HG03469 (cell line): ENCODE measurements around the gene KLHL3.
"Not testable (repeated sequence)": the region's sequence is repeated elsewhere in the genome, so short reads cannot be mapped to it uniquely, and the experiment has no call there.

ENCODE experiments used
- ATAC-seq: cut with Tn5 transposase; IDR thresholded peaks from one replicate; pipeline ENCODE4 v1.9.1; 2021; ENCODE audit warnings: mild to moderate bottlenecking, moderate library complexity, moderate number of reproducible peaks; ENCODE audit not compliant: unreplicated experiment

The KLHL3 gene

DNA sequence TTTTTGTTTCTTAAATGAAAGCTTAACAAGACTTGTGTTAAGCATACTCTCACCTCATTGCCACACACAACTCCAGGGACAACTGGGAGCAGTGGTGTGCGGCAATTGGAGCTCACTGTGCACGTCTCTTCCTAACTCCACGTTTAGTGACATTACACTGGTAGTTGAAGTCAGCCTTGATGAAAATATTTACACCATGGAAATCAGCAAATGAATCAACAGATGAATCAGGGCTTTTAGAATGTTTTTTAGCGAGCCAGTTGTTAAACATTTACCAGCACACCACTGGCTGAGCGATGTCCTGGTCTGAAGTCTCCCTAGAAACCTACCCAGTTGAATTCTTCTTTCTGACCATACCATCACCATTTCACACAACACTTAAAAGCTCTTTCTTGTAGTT is 67.3 kb downstream of the KLHL3 start:
- no peak for ATAC-seq

DNA sequence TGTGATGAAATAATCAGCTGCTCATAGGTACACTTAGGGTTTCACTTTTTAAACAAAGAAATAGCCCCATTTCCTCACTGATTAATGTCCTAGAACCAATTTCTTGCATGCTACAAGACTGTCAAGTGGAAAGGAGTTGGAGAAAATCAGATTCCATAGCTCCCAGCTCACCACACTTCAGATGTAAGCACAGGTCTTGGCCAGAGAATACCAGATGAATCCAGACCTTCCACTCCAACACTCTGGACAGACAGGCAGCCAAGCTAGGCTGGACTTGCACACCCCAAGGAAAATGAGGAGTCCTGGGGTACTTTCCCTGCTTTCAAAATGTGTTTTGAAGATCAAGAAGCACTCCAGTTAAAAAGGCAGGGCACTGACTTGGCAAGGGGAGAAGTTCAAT is 68.5 kb downstream of the KLHL3 start:
- no peak for ATAC-seq

DNA sequence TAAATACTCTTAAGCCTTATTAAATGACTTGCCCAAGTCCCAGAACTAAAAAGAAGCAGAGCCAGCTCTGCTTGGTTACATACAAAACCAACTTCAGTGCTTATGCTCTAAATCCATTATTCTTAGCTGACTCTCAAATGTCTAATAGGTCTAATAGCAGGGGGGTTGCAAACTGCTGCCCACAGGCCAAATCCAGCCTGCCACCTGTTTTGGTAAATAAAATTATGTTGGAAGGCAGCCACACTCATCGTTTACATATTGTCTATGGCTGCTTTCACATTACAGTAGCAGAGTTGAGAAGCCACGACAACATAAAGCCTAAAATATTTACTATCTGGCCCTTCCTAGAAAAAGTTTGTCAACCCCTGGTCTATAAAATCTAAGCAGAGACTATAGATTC is 69.0 kb downstream of the KLHL3 start:
- no peak for ATAC-seq

DNA sequence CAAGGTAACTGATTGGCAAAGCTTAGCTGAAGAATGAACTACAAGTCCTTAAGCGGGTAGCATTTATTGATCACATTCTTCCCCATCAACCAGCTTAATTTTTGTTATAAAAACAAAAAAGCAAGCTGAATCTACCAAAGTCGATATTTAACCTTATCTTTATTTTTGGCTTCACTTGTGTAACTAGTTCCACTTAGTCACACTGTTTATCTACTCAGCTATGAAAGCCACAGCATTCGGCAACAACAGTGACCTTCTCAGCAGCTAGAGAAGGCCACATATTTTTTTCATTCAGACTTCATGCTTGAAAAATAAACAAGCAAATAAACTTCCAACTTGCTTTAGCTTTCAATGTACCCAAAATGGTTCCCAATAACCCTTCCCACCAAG is 69.4 kb downstream of the KLHL3 start:
- peak; percentile 19 for ATAC-seq

DNA sequence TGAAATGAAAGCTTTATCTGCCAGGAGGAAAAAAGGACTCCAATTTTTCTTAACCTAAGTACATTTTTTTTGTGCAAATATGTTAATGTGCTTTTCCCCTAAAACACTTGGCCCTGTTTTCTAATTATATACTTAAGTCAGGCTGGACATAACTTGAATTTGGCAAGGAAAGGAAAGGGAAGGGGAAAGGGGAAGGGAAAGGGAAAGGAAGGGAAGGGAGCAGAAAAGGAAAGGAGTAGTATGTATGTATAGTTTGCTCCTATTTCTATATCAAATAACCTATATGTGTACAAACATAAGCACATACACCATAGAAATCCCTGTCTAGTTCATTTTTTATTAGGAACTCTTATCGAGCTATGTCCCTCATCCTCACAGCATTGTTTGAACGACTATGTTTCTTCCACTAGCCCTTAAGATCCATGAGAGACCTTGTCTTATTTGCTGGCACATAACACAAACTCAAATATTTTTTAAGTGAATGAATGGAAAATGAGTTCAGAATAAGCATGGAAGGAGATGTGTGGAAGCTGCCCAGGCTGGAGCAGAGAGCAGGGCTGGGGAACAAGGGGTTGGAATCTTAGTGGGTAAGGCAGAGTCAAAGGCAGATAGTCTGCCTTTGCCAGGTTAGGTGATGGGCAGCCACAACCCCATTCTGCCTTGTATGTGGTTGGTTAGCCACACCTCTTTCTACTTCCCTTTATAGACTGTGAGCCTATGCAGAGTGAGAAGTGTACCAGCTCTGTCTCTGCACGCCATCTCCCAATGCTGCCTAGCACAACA is 70.0 kb downstream of the KLHL3 start:
- ATAC-seq = peak; percentile 98

DNA sequence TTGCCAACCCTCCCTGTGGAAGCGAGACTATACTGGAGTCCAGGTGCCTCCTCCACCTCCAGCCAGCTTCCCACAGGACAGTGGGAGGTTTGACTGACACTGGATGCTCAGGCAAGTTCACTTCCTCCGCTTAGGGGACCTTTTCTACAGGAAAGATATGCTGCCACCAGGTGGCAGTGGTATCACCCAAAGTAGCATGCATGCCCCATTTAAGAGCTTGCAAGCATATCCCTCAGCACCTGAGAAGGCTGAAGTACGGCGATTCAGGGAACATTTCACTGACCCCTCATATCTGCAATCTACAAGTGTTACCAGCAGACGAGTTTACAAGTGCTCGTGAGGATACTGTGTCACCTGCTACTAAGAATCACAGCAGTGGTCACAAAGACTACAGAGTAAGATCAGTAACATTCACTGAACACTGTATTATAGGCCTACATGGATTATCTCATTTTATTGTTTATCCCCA is 75.5 kb downstream of the KLHL3 start:
- peak; percentile 83 for ATAC-seq

DNA sequence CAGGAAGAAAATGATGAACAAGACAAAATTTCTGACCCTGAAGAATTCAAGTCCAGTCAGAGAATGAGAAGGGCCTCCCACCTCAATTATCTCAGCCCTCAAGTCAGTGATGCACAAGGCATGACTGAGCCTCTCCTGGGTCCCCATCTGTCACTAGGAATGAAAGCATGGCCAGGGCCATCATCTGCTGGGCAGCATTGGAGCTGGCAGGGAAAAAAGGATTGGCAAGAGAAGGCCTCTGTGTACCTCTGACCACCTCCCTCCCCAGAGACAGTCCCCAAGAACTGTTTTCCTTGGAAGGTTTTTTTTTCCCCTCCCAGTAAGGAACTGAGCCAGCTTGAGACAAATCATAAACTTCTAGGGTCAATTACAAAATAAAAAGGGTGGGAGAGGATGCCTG is 76.7 kb downstream of the KLHL3 start:
- ATAC-seq = no peak

DNA sequence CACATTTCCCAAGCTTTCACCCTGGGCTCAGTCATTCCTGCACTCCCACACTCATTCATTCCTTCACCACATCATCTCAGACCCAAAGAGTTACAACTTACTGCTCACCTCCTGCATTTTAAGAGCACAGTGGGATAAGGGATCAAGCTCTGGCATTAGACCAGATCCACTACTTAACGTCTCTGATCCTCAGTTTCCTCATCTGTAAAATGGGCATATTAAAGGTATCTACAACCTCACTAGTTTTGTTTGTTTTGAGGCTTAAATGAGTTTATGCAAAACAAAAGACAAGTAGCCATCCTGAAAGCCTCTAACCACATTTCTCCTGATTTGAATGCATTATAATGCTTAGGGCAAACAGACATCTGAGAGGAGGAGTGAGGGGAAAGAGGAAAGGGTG is 77.6 kb downstream of the KLHL3 start:
- ATAC-seq = no peak

GRCh38 chr5:137657073-137657472 is 78.8 kb downstream of the KLHL3 start:
- no peak for ATAC-seq

DNA sequence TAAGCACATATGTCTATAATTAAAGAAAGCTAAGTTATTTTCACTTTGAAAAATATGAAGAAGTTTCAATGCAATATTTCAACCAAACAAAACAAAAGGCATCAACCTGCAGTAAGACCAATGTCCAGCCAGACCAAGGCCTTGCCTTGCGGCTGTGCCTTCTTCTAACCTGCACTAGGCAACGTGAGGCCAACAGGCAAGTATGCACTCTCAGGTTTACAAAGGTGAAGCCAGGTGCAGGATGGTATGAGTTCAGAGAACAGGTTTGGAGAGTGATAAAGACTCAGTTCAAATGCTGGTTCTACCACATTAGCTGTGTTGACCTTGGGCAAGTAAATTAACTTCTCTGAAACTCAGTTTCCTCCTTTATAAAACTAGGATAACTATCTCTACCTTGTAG is 79.3 kb downstream of the KLHL3 start:
- ATAC-seq = no peak

DNA sequence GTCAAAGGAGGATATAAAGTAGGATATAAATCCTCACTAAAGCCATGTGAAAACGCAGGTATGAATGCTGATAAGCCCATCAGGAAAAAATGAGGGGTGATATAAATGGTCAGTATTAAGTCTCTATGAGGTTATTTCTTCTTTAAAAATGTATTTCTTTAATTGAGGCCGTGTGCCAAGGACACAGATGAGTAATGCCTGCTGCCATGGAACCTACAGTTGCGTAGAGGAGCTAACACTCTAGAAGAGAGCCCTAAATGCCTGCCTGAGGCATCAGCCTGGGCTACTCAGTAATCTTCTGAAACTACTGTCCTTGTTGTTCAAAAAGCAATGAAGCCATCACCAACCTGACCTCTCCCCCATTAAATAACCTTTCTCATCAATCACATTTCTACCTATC is 84.9 kb downstream of the KLHL3 start:
- no peak for ATAC-seq

GRCh38 chr5:137649228-137649935 is 86.5 kb downstream of the KLHL3 start:
- ATAC-seq = no peak

GRCh38 chr5:137648361-137648760 is 87.5 kb downstream of the KLHL3 start:
- ATAC-seq = no peak

DNA sequence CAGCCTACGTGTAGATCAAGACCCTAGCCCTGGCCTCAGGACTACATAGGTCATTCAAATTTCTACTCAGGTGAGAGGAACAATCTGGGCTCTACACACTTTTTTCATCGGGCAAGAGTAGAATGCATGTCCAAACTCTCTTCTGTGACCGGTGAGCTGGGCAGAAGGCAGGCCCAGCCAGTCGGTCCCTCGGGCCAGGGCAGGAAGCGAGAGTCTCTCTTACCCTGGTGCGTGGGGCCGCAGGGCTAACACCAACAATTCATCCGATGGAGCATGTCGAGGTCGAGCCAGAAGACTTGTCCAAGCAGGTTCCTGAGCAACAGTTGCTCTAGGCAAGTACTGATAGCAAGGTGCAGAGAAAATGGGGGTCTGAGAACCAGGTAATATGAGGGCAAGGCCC is 88.5 kb downstream of the KLHL3 start:
- no peak for ATAC-seq

DNA sequence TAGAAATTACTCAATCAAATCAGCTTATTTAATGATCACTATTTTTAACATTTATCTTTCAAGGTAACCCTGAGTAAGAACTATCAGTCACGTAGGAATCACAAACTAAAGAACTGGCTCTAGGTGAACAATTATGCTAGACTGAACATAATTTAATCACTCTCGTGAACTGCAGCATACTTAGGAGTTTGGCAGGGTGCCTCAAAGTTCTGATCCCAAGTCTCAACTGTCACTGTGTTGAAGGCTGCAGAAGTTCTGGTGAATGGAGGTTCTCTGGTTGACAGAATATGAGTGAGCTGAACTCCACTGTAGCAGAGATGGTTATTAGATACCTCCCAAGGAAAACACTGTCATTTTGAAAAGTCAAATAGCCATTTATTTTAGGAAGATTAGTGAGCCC is 89.1 kb downstream of the KLHL3 start:
- ATAC-seq = no peak

- not testable (repeated sequence) for ATAC-seq
These were observed 92.8 kb downstream of the KLHL3 start for GRCh38 chr5:137643081-137643480.

DNA sequence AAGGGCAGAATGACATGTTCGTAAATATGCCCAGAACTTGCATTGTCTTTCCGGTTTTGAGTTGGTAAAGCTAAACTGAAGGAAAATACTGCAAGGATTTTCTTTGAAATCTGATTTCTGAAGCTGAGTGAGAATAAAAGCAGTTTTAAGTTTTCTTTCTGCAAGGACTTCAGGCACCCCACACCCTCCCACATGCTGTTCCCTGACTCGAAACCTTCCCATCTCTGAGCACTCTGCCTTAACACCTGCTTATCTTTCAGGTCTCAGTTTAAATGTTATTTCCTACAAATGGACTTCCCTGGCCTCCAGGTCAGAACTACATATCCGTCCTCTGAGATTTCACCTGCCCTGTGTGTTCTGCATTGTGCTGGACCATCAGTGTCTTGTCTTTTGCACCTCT is 93.8 kb downstream of the KLHL3 start:
- no peak for ATAC-seq

DNA sequence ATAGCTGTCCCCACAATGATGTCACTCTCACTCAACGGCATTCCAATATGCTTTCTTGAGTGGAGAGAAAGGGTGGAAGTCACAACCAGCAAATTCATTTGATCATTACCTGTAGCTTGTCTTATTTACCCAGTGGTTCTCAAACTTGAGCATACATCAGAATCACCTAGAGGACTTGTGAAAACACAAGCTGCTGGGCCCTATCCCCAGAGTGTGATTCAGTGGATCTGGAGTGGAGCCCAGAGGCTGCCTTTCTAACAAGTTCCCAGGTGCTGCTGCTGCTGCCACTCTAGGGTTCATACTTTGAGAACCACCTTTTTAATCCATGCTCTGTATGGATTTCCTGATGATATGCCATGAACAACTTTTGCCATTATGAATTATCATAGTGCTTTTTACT is 94.7 kb downstream of the KLHL3 start:
- no peak for ATAC-seq

GRCh38 chr5:137639645-137640044 is 96.2 kb downstream of the KLHL3 start:
- ATAC-seq = no peak

DNA sequence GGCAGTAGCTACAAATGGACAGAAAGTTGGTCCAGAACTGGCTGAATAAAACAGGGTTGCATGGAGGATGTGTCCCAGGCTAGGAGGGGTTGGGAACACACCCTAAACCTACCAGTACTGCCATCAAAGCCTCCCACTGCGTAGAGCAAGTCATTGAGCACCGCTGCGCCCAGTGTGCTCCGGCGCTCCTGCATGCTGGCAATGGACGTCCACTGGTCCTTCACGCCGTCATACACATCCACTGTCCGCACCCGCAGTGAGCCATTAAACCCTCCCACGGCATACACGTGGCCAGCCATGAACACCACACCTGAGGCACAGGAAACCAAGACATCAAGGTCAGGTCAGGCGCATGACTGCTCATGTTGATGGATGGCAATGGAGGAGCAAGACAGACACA is 97.0 kb downstream of the KLHL3 start:
- ATAC-seq = no peak

DNA sequence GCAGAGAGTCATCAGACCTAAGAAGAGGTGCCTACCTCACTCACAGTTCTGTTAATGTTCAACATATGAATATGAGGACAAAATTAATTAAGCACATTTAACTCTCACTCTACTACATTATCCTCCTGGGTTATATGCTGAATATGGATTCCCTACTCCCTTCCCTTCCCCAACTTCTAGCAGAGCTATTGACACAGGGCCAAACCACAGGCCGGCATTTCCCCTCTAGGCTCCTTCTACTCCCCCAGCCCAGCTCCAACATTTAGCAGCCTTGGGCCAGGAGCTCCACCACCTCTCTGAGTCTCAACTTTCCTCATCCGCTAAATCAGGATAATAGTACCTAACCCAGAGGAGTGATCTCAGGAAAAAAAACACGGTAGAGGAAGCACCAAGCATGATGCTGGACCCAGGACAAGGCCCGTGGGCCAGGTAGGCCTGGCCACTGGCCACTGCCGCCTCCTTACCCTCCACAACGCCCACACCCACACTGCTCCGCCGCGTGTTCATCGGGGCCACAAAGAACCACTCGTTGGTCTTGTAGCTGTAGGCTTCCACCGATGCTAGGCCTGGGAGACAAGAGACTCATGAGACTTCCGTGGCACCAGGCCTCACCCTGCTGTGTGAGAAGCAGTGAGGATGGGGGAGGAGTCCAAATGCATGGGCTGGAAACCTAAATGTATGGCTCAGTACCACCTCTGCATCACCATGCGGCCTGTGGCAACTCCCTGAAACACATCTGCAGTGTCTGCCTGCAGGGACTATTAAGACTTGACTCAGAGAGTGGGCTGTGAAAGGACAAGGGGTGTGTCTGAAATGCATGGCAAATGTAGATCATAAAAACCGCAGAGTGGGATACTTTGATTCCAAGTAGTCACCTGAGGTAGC is 98.8 kb downstream of the KLHL3 start:
- no peak for ATAC-seq
